ENCODE data around the gene CTRL. TPM values are rescaled to one million over a fixed set of nuclear protein-coding genes. Genes with fewer than 3 reads are reported as not detected.

Gene CTRL
- total and polyA plus RNA-seq, 12 donors = 0.39 to 2.0 (median 0.84) TPM

GRCh38 chr16:67914758-67915495 lies 16.7 kb downstream of the CTRL start:
- Histone ChIP-seq H3K9me3 (no peaks in the 10 kb centered on the region), H3K36me3 (peaks cover 0 to 78% (median 17%) of the 10 kb centered on the region in 9 donors), H3K4me3 (no peak overlapping the region), H3K27me3 (no peaks in the 10 kb centered on the region), H3K4me1 (peaks cover 26 to 64% (median 40%) of the 10 kb centered on the region in 9 donors), H3K27ac (no peak overlapping the region)
- intact Hi-C loops (cut with DNase I) = loop anchor here in 1 of 10 donors (5.0 kb wide), 2 partner anchors 33 to 83 kb away; partner anchors contain the start of gene NRN1L
- no peak for ATAC-seq
- WGBS, 2 donors = 76 to 82% methylated on average over 7 of the region's 7 CpGs
- no peak for DNase-seq
- no peak for TF ChIP-seq CTCF (IDR thresholded peaks at IDR 0.05)

DNA sequence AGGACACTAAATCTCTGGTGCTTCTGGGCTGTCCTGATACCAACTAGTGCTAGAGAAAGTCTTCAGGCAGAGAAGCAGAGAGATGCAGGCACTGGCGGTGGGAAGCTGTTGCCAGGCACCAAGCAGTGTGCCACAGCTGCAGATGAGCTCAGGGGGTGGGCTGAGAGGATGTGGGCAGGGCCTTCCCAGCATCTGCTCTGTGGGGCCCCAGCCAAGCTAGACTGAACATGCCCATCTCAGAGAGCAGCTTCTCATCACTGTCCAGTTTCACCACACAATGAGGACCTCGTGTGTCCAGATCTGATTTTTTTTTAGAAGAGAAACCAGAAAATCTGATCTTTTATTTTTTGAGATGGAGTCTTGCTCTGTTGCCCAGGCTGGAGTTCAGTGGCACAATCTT lies 21.5 kb downstream of the CTRL start:
- Histone ChIP-seq H3K27me3 (no peaks in the 10 kb centered on the region), H3K27ac (no peak overlapping the region), H3K9me3 (no peaks in the 10 kb centered on the region), H3K4me3 (no peak overlapping the region), H3K36me3 (peaks cover 0 to 76% (median 23%) of the 10 kb centered on the region in 9 donors), H3K4me1 (peaks cover 0 to 16% (median 6%) of the 10 kb centered on the region in 9 donors)
- DNase-seq (no peak), ATAC-seq (no peak)
- TF ChIP-seq CTCF (IDR thresholded peaks at IDR 0.05) = no peak
- WGBS, 2 donors = 63 to 73% methylated on average over 2 of the region's 2 CpGs
- intact Hi-C loops (cut with DNase I) = no loop called here

DNA sequence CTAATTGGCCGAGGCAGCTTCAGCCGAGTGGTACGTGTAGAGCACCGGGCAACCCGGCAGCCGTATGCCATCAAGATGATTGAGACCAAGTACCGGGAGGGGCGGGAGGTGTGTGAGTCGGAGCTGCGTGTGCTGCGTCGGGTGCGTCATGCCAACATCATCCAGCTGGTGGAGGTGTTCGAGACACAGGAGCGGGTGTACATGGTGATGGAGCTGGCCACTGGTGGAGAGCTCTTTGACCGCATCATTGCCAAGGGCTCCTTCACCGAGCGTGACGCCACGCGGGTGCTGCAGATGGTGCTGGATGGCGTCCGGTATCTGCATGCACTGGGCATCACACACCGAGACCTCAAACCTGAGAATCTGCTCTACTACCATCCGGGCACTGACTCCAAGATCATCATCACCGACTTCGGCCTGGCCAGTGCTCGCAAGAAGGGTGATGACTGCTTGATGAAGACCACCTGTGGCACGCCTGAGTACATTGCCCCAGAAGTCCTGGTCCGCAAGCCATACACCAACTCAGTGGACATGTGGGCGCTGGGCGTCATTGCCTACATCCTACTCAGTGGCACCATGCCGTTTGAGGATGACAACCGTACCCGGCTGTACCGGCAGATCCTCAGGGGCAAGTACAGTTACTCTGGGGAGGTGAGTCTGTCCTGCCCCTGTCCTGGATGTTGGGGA lies 22.5 kb downstream of the CTRL start:
- Histone ChIP-seq H3K4me1 (peaks cover 0 to 15% (median 0%) of the 10 kb centered on the region in 9 donors), H3K27ac (no peak overlapping the region), H3K9me3 (no peaks in the 10 kb centered on the region), H3K36me3 (peaks cover 0 to 73% (median 23%) of the 10 kb centered on the region in 9 donors), H3K27me3 (no peaks in the 10 kb centered on the region), H3K4me3 (no peak overlapping the region)
- DNase-seq (no peak), ATAC-seq (peak in 2 of 8 donors; percentile 9 to 30)
- intact Hi-C loops (cut with DNase I) = no loop called here
- WGBS, 2 donors = 95% methylated on average over 36 of the region's 36 CpGs
- TF ChIP-seq CTCF (IDR thresholded peaks at IDR 0.05) = no peak

DNA sequence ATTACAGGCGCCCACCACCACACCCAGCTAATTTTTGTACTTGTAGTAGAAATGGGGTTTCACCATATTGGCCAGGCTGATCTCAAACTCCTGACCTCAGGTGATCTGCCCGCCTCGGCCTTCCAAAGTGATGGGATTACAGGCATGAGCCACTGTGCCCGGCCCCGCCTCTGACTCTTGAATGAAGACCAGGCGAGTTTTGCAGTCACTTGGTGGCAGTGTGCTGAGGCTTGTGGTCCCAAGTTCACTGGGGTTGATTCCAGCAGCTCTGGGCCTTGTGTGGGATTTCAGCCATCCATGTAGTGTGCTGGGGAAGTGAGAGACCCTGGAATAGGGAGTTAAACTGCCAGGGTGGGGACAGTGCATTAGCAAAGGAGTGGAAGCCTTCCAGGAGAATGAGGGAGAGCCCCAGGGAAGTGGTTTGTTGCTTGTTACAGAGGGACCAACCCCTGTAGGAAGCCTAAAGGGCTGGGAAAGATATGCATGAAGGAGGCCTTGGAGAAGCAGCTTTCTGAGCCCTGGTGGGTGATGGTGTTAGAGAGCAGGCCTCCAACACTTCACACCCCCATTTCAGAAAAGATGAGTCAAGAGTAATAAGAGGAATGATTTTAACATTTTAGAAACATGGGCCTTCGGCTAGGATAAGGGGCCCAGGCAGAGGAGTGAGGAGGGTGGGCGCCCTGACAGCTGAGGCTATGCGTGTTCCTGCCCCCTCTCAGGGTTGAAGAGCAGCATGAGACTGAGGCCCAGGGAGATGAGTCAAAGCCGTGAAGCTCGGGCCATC lies 24.1 kb downstream of the CTRL start:
- peaks cover 0 to 71% (median 28%) of the 10 kb centered on the region in 9 donors for H3K36me3 ChIP-seq
- no peak for DNase-seq
- H3K4me3 ChIP-seq = no peak overlapping the region
- ATAC-seq = no peak
- no peak for TF ChIP-seq CTCF (IDR thresholded peaks at IDR 0.05)
- no peaks in the 10 kb centered on the region for H3K9me3 ChIP-seq
- 89 to 92% methylated on average over 11 of the region's 11 CpGs for WGBS, 2 donors
- intact Hi-C loops (cut with DNase I) = no loop called here
- no peak overlapping the region for H3K27ac ChIP-seq
- H3K4me1 ChIP-seq = peaks cover 0 to 26% (median 3%) of the 10 kb centered on the region in 9 donors
- no peaks in the 10 kb centered on the region for H3K27me3 ChIP-seq

Data from heart right ventricle (tissue), 16 donors.